H1 (cell line): Measurements from ENCODE around the gene RNPEPL1. TPM values are rescaled to one million over a fixed set of nuclear protein-coding genes. Genes with fewer than 3 reads are reported as not detected.

ENCODE experiments used
- CEBPB ChIP-seq: IDR thresholded peaks from 2 replicates; pipeline ENCODE4 v1.6.1; 2012; ENCODE audit warnings: low read depth, low read length
- FOSL1 ChIP-seq: IDR thresholded peaks from 2 replicates; pipeline ENCODE4 v1.6.1; 2011; ENCODE audit warnings: mild to moderate bottlenecking, low read depth, low read length, moderate library complexity; ENCODE audit not compliant: insufficient read depth
- RBBP5 ChIP-seq: IDR thresholded peaks from 2 replicates; pipeline ENCODE4 v1.7.1; 2012; ENCODE audit warnings: low read depth, mild to moderate bottlenecking, inconsistent platforms, low read length, moderate library complexity, borderline replicate concordance
- SP4 ChIP-seq: IDR thresholded peaks from 2 replicates; pipeline ENCODE4 v1.6.1; 2012; ENCODE audit warnings: low read length, inconsistent platforms
- TCF12 ChIP-seq: IDR thresholded peaks from 2 replicates; pipeline ENCODE4 v1.6.1; 2011; ENCODE audit warnings: low read depth, mild to moderate bottlenecking, low read length
- YY1 ChIP-seq: IDR thresholded peaks from 2 replicates; pipeline ENCODE4 v1.6.1; 2011; ENCODE audit warnings: low read depth, mild to moderate bottlenecking, low read length
- ZNF274 ChIP-seq: IDR thresholded peaks from 2 replicates; pipeline ENCODE4 v1.7.0; 2012; ENCODE audit warnings: low read length, borderline replicate concordance; ENCODE audit errors: extremely low read depth
- polyA plus RNA-seq, 7 experiments: library from polyadenylated mRNA; depleted of rRNA in 3 of 7; stranded (reverse) in 5 of 7; unstranded in 2 of 7; fragments of >200 nt in 5 of 7; fragments of 200-250 nt in 2 of 7; gene quantifications; 1 replicate in 5 of 7; 2 replicates in 1 of 7; 4 replicates in 1 of 7; pipeline versions ENCODE4 v1.2.1 to v1.2.3, GENCODE V29; 2011 to 2013; ENCODE audit warnings: missing spikeins in 2 of 7, mixed read lengths in 2 of 7
- total RNA-seq: library from RNA; stranded (reverse); fragmentation: NEBNext Ultra II Directional; extraction: Animal tissue kit (Norgen Biotek cat#: 25700); gene quantifications from 2 replicates; pipeline ENCODE4 v1.2.1, GENCODE V29; 2021
- TF ChIP-seq, protein P1 (sequence below): IDR thresholded peaks from 2 replicates; pipeline ENCODE4 v1.6.1; 2011; ENCODE audit warnings: low read length, improper control_type of control experiment

The RNPEPL1 gene
- total and polyA plus RNA-seq, 2 of the 8 experiments (the other 6 are each of a cell fraction or from before 2014, with no cell fraction given) = 9.0 to 11.3 TPM

DNA sequence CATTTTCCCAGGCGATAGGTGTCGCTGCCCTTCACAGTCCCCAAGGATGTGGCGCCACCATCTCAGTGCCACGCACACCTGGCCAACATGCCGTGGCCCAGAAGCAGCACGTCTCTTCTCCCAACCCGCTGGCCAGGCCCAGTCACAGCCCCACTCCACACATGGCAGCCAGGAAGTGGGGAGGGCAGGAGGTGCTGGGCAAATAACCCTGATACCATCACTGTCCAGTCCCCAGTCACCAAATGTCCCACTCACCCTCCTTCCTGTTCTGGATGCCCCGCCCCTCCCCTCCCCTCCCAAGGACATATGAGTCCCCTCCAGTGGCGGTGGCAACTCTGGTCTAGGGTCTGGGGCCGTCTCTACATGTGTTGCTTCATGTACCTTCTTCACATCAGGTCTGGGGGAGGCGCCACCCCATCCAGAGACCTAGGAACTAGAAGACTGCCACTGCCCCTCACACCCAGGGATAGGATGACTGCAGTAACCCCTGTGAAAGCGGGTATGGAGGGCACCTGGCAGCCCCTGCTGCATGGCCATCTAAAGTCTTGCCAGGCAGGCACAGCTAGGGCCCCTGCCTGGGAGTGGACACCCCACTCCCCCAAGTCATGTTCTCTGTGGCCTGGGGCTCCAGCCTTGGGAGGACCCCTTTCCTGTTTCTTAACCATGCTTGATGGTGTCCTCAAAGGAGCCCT is 10.9 kb downstream of the RNPEPL1 start (continued):
- TF ChIP-seq ZNF274 = no peak
- TF ChIP-seq TCF12 = no peak
- TF ChIP-seq, protein P1, sequence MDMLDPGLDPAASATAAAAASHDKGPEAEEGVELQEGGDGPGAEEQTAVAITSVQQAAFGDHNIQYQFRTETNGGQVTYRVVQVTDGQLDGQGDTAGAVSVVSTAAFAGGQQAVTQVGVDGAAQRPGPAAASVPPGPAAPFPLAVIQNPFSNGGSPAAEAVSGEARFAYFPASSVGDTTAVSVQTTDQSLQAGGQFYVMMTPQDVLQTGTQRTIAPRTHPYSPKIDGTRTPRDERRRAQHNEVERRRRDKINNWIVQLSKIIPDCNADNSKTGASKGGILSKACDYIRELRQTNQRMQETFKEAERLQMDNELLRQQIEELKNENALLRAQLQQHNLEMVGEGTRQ = no peak
- no peak for TF ChIP-seq CEBPB
- no peak for TF ChIP-seq SP4
- no peak for TF ChIP-seq RBBP5
- TF ChIP-seq FOSL1 = no peak
- no peak for TF ChIP-seq YY1
- TF ChIP-seq, all 59 proteins: peak for 0
